ENCODE data around the gene CRISP2.

DNA sequence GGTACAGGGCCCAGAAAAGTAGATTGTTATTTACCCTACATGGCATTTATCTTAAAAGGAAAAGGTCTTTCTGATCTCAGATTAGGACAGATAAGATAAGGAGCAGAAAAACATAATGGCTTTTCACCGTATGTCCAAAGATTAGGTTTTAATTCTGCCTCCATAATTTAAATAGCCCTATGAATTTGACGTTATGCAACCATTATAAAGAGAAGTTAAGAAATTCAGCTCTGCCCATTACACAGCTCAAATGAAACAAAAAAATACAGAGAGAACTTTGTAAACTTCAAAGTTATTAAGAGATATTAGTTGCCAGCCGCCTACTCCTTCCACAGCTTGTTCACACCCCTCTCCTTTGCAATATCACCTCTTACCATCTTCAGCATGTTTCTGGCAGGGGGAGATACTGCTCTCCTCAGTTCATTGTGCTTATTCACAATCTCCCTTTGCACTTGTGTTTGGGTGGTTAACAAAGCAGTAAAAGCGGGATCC lies 22.7 kb upstream of the CRISP2 start:
- TF ChIP-seq, protein P1, sequence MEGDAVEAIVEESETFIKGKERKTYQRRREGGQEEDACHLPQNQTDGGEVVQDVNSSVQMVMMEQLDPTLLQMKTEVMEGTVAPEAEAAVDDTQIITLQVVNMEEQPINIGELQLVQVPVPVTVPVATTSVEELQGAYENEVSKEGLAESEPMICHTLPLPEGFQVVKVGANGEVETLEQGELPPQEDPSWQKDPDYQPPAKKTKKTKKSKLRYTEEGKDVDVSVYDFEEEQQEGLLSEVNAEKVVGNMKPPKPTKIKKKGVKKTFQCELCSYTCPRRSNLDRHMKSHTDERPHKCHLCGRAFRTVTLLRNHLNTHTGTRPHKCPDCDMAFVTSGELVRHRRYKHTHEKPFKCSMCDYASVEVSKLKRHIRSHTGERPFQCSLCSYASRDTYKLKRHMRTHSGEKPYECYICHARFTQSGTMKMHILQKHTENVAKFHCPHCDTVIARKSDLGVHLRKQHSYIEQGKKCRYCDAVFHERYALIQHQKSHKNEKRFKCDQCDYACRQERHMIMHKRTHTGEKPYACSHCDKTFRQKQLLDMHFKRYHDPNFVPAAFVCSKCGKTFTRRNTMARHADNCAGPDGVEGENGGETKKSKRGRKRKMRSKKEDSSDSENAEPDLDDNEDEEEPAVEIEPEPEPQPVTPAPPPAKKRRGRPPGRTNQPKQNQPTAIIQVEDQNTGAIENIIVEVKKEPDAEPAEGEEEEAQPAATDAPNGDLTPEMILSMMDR (IDR thresholded peaks at IDR 0.05), result no peak
- no peak for TF ChIP-seq POLR2A (IDR thresholded peaks at IDR 0.05)

Data from body of pancreas (tissue), 4 donors.